IPS DF 4.7 (cell line): Measurements from ENCODE around the gene FAM111B.
"Not testable (repeated sequence)": the region's sequence is repeated elsewhere in the genome, so short reads cannot be mapped to it uniquely, and the experiment has no call there.

Experiments
- DNase-seq: peaks from one replicate; pipeline ENCODE4 v3.0.0-alpha.2; 2013; ENCODE audit warnings: low spot score; ENCODE audit errors: extremely low read depth

Gene FAM111B, protein sequence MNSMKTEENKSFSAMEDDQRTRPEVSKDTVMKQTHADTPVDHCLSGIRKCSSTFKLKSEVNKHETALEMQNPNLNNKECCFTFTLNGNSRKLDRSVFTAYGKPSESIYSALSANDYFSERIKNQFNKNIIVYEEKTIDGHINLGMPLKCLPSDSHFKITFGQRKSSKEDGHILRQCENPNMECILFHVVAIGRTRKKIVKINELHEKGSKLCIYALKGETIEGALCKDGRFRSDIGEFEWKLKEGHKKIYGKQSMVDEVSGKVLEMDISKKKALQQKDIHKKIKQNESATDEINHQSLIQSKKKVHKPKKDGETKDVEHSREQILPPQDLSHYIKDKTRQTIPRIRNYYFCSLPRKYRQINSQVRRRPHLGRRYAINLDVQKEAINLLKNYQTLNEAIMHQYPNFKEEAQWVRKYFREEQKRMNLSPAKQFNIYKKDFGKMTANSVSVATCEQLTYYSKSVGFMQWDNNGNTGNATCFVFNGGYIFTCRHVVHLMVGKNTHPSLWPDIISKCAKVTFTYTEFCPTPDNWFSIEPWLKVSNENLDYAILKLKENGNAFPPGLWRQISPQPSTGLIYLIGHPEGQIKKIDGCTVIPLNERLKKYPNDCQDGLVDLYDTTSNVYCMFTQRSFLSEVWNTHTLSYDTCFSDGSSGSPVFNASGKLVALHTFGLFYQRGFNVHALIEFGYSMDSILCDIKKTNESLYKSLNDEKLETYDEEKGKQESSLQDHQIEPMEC

DNA sequence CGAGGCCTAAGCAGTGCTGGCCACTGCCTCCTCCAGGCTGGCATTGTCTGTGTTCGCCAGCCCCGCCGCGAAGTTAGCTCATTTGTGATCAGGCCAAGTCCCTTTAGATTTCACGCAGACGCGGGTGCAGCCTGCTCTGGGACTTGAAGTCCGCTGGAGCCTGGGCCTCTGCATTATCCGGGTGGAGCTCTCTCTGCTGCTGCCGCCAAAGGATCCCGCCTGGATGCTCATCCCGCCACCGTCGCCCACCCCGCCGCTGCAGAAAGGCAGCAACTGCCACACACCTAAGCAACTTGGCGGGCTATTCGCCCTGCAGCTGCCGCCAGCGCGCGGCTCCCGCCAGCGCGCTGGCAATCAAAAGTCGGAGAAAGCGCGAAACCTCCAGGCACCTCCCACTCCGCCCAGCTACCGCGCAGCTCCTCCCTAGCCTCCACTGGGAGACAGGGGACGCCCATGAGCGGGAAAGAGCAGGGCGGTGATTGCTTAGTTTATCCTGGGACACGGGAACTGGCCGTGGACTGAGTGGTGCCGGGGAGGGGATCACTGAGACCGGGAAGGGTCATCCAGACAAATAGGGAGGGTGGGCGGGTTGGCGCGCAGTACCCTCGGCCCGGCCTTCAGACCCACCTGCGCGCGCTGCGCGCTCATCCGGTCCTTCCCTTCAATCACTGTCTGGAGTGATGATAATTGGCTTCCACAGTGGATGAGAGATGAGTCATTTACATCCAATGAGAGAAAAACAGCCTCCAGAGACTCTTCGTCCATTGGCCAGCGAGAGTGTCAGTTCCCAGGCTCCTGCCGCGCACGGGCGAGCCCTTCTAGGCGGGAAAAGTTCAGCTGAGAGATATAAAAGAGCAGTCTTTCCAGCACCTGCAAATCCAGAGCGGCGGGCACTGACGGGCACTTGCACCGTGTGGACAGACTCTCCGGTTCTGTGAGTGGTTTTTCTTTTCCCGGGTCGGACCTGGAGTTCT lies at the start of gene FAM111B:
Gene FAM111B, plus strand, starts transcription at position 875 of the 974 bp plus-strand sequence. CDS start 2,389 bp downstream, outside the sequence.
- DNase-seq: peak; percentile 88

DNA sequence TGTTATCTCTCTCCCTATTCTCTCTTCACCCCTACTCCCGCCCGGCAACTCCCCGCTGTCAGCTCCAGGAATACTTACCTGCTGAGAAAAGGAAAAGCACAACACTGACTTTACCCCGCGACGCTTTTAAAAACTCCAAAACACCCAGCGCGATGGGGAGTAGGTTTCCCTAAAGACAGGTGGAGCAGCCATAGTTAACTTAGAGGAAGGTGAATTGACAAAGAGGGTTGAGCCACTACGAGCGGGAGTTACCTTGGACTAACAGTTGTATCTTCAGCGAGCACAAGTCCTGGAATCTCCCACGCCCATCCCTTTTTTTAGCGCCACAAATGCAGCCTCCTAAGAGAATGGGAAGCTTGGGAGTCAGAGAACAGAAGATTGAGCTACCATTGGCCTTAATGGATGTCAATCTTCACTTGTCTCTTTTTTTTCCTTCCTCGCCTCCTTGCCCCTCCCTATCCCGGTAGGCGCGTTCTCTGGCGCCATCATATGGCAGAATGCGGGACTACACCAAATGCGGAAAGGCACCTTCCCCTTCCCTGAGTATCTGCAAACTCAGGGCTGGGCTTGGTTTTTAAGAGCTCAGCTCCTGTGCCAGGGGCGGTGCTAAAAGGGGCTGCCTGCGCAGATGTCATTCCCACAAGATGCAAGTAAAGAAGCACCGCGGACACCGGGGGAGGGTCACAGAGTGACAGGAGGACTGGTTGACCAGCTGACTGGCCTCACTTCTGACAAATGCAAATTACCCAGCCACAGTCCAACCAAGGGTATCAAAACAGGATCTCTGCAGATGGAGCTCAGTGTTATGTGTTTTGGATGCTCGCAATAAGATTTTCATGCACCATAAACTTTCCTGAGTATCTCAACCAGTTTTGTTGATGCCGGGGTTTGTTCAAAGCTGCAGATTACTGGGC lies 48.7 kb upstream of the FAM111B start:
- DNase-seq: peak; percentile 99

DNA sequence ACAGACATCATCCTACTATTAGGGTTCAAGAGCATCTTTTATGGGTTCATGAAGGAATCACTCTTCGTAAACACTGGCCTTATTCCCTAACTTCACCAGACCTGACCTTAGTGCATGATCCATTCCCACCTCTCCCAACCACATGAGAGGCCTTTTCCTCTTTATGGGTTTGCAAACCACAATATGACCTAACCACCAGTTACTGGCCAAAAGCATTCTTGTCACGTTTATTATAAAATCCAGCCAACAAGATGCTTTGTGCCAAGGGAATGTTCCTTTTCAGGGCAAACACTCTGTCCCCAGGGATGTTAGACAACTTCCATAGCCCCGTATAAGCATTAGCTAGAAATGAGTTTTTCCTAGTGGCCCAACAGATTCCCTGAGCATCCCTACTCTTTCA lies 46.9 kb upstream of the FAM111B start:
- DNase-seq: not testable (repeated sequence)

DNA sequence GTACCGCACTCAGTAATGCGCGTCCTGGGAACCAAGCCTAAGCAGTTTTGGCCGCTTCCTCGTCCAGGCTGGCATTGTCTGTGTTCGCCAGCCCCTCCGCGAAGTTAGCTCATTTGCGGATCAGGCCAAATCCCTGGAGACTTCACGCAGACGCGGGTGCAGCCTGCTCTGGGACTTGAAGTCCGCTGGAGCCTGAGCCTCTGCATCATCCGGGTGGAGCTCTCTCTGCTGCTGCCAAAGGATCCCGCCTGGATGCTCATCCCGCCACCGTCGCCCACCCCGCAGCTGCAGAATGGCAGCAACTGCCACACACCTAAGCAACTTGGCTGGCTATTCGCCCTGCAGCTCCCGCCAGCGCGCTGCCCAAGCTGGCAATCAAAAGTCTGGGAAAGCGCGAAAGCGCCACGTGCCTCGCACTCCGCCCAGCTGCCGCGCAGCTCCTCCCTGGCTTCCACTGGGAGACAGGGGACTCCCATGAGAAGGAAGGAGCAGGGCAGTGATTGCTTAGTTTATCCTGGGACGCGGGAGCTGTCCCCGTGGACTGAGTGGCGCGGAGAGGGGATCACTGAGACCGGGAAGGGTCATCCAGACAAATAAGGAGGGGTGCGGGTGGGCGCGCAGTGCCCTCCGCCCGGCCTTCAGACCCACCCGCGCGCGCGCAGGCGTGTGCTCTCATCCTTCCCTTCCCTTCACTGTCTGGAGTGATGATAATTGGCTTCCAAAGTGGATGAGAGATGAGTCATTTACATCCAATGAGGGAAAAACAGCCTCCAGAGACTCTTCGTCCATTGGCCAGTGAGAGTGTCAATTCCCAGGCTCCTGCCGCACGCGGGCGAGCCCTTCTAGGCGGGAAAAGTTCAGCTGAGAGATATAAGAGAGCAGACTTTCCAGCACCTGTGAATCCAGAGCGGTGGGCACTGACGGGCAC lies 44.2 kb upstream of the FAM111B start:
- no peak for DNase-seq

DNA sequence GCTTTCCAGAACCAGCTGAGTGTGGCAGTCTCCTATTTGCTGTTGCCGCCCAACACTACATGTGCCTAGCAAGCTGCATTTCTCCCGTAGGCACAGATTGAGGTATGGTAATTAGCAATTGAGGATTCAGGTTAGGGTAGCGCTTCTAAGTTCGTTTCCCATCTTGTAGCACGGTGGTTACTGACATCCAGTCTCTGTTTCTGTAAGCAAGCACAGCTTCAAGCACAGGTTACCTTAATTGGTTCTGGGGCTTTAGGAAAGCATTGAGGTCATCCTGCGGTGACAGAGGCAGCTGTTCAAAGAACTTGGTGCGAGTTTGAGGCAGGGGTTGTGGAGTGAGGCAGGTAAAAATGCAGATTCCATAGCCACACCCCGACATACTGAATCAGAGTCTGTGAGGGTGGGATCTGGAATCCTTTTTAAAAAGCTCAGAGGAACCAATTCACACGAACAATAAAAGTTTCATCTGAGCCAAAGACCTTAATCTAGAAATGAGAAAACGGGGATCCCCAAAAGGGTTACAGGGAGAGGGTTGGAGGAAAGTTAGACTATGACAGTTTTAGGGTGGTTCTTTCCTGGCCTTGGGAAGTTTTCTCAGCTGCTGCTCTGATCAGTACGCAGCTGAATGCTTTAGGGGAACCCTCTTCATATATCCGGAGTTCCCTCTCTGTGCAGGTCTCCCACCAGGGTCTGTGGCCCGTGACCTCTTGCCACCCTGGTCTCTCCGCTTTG lies 42.9 kb upstream of the FAM111B start:
- DNase-seq: not testable (repeated sequence)

DNA sequence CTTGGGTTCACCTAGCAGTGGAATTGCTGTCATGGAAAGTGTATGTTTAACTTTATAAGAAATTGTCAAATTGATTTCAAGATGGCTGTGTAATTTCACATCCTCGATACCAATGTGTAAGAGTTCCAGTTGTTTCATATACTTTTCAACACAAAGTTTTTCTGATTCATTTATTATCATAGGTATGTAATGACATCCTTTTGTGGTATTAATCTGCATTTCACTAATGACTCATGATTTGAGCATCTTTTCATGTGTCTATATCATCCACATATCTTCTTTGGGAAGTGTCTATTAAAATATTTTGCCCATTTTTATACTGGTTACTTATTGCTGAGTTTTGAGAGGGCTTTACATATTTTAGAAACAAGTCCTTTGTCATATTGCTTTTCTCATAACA lies 38.0 kb upstream of the FAM111B start:
- no peak for DNase-seq

DNA sequence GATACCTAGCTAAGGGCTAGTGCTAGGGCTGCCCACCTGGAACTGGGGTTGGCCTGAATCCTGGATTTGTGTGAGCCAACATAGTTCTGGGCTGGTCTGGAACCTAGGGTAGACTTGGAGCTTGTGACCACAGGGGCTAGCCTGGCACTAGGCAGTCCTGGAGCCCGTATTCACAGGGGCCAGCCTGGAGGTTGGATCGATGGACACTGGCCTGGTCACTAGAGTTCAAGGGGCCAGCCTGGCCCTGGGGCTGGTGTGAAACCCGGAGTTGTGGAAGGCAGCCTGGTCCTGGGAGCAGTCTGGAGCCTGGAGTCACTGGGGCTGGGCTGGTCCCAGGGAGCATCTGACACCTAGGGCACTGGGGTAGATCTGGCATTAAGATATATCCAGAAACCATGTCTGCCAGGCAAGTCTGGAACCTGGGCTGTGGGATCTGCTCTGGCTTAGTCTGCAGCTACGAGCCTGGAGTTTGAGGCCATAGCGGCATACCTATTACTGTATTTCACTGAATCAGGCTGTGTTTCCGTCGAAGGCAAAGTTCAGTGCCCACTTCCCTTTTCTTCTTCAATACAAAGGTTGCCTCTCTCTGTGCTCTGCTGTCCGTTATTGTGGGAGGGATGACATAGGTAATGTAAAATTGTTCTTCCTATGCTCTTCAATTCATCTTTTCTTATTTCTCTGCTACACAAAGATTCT lies 30.0 kb upstream of the FAM111B start:
- DNase-seq: no peak

DNA sequence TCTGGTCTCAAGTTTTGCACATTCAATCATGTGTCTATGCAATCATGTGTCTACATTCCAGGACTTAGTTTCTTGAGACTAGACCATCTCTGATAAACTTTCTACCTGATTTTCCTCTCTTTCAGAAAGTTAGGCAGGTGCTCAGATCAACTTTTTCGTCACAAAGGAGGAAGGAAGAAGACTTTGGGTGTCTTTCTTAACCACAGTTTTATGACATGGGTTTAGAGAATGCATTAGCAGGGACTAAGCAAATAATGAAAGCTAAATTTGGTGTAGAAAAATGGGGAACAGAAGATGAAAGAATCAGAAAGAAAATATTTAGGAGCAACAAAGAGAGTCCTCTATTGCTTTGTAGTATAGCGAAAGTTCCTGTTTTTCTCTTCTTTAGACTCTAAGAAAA lies 28.6 kb upstream of the FAM111B start:
- DNase-seq: no peak

DNA sequence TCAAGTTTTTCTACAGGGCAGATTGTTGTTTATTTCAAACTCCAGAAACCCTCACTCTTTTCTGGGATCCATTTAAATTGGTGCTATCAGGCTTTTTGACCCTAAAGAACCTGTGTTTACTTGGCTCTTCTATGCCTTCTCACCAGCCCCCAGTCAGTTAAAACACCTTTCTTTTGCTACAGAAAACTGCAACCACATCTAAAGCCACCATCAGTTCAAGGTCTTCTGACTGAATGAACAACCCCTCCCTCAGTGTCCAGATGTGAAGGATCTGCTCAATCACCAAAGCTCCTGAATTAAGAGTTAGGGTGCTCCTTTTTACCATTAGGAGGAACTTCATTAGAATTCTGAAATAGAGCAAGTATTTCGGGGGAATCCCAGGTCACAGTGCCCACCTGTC lies 28.0 kb upstream of the FAM111B start:
- DNase-seq: no peak

DNA sequence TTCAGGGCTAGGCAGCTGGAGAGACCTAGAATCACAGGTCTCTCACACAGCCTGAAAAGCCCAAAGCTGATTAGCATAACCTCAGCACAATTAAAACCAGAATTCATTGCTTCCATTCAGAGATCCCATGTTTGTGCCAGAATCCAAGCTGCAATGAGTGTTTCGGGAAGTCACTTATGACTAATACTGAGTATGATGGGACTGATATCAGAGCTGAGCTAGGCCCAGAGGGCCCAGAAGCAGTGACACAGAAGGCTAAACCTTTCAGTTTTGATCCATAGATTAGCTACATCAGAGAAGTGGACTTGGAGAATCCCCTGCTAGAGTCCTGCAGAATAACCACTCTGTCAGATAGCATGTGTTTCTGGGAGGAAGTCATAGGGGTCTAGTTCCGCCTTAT lies 26.6 kb upstream of the FAM111B start:
- not testable (repeated sequence) for DNase-seq

DNA sequence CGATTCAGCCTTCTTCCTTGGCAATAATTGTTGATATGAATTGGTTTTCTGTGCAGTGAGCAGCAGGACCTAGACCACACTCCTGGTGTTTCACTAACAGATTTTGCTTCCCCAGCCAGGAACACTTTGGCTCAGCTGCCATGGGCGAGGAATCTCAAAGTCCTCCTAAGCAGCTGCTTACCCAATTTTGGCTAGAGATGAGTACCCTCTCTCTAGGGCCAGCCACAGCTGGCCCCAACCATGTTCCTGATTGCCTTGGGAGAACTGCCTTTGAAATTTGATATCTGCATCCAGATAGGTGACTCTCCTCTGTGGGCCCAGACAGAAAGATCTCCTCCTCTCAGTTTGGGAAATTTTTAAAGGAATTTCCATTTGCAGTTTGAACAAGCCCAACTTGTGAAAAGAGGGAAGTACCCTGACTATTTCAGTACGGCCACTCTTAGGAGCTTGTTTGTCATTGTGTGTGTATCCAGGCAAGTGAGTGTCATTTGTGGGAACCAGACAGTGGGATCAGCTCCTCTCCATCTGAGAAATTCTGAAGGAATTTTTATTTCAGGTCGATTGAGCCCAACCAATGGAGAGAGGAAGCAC lies 25.5 kb upstream of the FAM111B start:
- DNase-seq: not testable (repeated sequence)

DNA sequence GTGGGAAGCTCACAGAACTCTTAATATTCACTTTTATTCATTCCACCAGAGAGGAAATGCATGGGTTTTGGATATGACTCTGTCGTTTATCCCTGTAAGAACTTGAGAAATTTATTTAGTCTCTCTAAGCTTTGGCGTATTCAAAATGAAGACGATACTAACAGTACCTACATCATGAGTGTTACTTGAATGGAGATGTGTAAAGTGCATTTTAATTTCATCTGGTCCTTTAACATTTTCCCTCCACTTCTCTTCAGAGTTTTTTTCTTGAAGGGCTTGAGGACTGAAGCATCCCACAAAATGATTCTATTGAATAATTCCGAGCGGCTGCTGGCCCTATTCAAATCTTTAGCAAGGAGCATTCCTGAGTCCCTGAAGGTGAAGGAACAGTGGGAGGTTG lies 21.0 kb upstream of the FAM111B start, which contains the start of gene GLYATL1B:
Gene GLYATL1B, plus strand, starts transcription at position 301 of the 400 bp plus-strand sequence. Its CDS starts 0 bp downstream, at position 301.
- DNase-seq: not testable (repeated sequence)

DNA sequence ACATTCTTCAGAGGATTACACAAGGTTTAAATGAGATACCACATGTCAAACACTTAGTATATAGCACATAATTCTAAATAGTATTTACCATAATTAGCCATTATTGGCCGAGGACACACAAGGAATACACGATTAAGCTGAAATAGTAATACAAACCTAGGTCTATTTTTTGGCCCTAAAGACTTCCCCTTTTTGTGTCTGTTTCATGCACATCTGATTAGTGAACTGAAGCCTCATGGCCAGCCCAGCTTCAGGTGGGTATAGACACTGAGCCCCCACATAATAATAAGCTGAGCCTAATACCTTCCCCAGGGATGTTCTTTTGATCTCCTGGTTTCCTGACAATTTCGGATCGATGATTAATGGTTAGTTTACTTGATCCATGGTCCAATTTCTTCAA lies 18.9 kb upstream of the FAM111B start:
- no peak for DNase-seq

DNA sequence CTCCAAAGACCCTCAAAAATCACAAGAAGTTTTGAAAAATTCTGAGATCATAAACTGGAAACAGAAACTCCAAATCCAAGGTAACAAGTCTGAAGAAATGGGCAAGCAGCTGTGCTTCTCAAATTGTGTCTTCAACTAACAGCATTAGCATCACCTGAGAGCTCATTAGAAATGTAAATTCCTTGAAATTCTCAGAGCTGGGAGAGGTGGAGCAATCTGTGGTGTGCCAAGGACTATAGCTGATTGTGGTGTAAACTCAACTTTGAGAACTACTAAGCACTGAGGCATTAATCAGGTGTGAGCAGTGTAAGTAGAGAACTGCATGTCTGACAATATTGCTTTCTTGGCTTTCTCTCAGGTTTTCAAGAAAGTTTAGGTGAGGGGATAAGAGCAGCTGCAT lies 13.5 kb upstream of the FAM111B start:
- not testable (repeated sequence) for DNase-seq

DNA sequence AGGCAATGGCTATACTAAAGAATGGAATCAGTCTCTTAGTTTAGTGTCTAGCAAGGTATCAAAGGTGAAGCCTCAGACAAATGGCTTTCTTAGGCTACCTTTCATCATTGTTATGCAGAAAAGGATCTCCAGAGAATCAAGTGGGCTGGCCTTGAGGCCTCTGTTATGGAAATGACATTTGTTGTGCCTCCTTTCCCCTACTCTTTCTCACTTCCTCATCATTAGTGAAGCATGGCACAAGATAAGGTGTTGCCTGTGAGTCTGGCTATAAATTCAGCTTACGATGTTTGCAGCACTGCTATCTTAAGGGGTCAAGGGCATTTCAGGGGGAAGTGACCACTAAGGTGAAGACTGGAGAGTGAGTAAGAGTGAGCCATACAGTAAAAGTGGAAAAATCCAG lies 11.8 kb upstream of the FAM111B start:
- DNase-seq: not testable (repeated sequence)

DNA sequence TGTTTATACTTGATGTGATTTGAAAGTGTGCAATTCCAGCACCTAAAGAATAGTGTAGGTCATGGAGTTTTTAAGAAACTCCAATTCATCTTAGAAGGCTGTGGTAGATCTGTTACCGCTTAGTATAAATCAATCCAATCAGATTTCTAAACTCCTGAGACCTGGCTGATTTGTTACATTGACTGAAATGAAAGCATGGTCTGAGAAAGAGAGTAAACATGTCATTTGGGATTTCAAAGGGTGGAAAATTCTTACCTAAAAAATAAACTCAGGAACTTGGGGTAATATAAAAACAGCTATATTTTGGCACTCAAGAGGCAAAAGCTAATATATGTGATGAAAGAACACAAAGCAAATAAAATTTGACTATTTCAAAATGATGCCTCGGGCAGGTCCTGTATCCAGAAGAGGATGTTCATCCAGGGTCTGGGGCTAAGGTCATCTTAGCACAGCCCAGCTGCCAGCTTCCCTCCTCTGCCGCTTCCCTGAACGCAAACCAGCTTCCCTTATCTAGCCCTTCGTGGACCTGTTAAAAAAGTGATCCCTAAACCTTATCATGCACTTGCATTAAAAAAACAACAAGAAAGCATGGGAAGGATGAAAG lies 11.0 kb upstream of the FAM111B start:
- not testable (repeated sequence) for DNase-seq

DNA sequence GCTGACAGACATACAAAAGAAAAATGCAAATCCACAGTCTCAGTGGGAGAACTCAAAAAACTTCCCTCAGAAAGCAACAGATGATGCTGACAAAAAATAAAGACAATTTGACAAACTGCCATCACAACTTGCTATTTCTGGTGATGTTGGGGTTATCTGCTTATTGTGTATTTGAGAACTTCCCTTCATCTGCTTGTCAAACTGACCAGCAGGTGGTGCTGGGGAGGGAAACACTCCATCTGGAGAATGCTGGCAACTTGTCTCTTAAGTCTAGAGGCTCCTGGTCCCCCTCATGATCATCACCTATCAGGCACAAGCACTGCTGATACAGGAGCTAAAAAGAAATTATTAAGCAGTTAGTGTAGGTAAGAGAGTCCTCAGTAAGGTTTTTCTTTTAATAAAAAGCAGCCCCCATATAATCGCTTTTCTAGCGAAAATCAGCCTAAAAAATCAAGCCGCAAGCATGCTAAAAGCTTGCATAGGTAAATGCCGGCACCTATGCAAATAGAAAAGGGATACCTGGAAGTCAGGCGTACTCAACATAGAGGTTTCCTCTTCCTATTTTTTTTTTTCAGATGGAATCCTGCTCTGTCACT lies 9.8 kb upstream of the FAM111B start:
- no peak for DNase-seq
